CD4-positive, alpha-beta T cell treated with Interleukin-17A for 1 hour (primary cell): ENCODE data around the gene RSPO3.
"Not testable (repeated sequence)": the region's sequence is repeated elsewhere in the genome, so short reads cannot be mapped to it uniquely, and the experiment has no call there.

ENCODE experiments used
- DNase-seq: peaks from one replicate; pipeline ENCODE4 v3.0.0-alpha.2; 2020

RSPO3 gene

GRCh38 chr6:127207591-127208120, 89.2 kb downstream of the RSPO3 start:
- DNase-seq, result no peak

- no peak for DNase-seq
Measured at GRCh38 chr6:127210725-127211124, 92.3 kb downstream of the RSPO3 start.

- DNase-seq, result no peak
Measured at GRCh38 chr6:127212376-127212775, 93.9 kb downstream of the RSPO3 start.

GRCh38 chr6:127214032-127214431, 95.6 kb downstream of the RSPO3 start:
- DNase-seq, result not testable (repeated sequence)

- not testable (repeated sequence) for DNase-seq
Measured at GRCh38 chr6:127214531-127214930, 96.1 kb downstream of the RSPO3 start.

- DNase-seq, result no peak
Measured at GRCh38 chr6:127215931-127216330, 97.5 kb downstream of the RSPO3 start.

GRCh38 chr6:127216810-127217789, 98.6 kb downstream of the RSPO3 start:
- no peak for DNase-seq

GRCh38 chr6:127219869-127220268, 101.4 kb downstream of the RSPO3 start:
- DNase-seq, result no peak

- no peak for DNase-seq
Measured at GRCh38 chr6:127221201-127221600, 102.7 kb downstream of the RSPO3 start.

GRCh38 chr6:127222418-127222817, 103.9 kb downstream of the RSPO3 start:
- no peak for DNase-seq

GRCh38 chr6:127225497-127225896, 107.0 kb downstream of the RSPO3 start:
- no peak for DNase-seq

- DNase-seq, result not testable (repeated sequence)
Measured at GRCh38 chr6:127233819-127234218, 115.3 kb downstream of the RSPO3 start.

GRCh38 chr6:127243501-127243900, 125.0 kb downstream of the RSPO3 start:
- DNase-seq, result no peak
